Measurements from ENCODE around the gene CACNG1.

Gene CACNG1

GRCh38 chr17:67044016-67044772 is at the start of gene CACNG1:
CACNG1 (plus strand) TSS chr17:67044554; CDS start chr17:67044661, 107 bp downstream.
- no peak for DNase-seq (ENCODE audit: low spot score)

DNA sequence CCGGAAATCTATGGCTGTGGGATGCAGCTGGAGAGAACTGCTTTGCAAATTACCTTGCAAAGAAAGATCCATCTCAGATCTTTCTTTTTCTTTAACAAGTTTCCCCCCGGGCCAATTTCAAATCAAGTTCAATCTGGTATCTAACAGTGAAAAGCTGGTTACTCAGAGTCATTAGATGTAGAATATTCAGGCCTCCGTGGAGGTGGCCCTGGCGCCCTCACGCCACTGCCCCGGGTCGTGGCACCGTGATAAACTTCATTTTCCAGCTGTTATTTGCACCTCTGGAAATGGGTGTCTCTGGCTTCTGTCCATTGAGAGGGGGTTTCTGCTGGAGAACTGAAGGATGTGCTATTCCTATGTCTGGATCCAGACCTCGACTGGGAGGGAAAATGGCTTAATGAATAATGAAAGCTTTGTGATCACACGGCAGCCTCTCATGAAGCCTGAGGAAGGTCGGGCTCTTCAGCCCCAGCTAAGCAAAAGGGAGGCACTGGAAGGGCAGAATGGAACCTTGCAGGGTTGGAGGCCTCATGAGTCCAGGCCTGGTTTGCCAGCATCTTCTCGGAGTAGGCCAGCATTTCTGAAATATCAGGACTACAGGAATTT is 49.3 kb upstream of the CACNG1 start:
- DNase-seq (ENCODE audit: low spot score): no peak

- DNase-seq (ENCODE audit: low spot score): no peak
Observed at GRCh38 chr17:66995944-66996343, 48.4 kb upstream of the CACNG1 start.

- no peak for DNase-seq (ENCODE audit: low spot score)
Observed at GRCh38 chr17:66996926-66997325, 47.4 kb upstream of the CACNG1 start.

DNA sequence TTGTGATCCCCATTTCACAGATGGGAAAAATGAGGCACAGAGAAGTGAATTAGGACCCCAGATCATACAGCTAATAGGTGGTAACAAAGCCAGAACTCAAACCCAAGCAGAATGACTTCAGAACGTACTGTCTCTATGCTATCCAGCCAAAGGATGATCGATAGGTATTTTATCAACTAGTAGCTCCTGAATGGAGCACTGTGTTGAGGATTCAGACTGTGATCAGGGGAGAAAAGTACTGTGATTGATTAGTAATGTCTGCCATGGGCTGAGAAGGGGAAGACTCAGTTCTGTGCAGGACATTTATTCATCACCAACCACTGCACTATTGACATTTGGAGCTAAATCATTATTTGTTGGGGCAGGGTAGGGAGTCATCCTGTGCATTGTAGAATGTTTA is 41.1 kb upstream of the CACNG1 start:
- no peak for DNase-seq (ENCODE audit: low spot score)

GRCh38 chr17:67004181-67004580 is 40.2 kb upstream of the CACNG1 start:
- no peak for DNase-seq (ENCODE audit: low spot score)

- DNase-seq (ENCODE audit: low spot score): no peak
Observed at GRCh38 chr17:67007266-67007665, 37.1 kb upstream of the CACNG1 start.

DNA sequence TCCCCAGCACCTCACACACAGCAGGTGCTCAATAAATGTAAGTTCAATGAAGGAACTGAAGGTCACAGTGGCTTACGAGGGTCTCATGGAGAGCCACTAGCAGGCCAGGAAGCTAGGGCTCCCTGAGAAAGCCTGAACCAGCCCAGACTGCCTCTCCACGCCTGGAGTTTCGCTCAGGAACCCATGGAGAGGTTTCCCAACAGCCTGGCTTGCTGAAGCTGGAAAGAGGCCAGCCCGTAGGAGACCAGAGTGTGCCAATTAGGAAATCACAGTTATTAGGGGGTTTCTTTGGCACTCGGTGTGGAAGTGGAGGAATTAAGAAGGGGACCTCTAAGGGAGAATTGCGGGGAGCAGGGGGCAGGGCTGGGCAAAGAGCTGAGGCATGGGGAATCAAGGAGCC is 36.3 kb upstream of the CACNG1 start:
- DNase-seq (ENCODE audit: low spot score): no peak

- DNase-seq (ENCODE audit: low spot score): no peak
Observed at GRCh38 chr17:67011527-67012175, 32.7 kb upstream of the CACNG1 start.

DNA sequence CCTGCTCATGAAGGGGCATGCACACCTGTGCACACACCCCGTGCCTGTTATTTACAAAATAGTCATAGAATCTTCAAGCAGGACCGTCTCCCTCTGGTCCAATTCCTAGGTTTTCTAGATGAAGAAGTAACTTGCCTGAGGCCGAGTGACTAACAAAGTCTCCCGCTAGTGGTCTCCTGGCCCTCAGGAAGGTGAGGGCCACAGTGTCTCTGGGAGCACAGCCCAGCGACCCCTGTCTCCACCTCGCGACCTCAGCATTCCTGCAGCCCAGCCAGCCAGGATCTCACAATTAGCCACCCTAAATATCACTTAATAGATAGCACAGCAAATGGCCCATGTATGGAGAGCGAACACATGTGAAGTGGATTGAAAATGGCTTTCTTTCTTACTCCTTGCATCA is 30.5 kb upstream of the CACNG1 start:
- DNase-seq (ENCODE audit: low spot score): no peak

- DNase-seq (ENCODE audit: low spot score): no peak
Observed at GRCh38 chr17:67015001-67015400, 29.4 kb upstream of the CACNG1 start.

DNA sequence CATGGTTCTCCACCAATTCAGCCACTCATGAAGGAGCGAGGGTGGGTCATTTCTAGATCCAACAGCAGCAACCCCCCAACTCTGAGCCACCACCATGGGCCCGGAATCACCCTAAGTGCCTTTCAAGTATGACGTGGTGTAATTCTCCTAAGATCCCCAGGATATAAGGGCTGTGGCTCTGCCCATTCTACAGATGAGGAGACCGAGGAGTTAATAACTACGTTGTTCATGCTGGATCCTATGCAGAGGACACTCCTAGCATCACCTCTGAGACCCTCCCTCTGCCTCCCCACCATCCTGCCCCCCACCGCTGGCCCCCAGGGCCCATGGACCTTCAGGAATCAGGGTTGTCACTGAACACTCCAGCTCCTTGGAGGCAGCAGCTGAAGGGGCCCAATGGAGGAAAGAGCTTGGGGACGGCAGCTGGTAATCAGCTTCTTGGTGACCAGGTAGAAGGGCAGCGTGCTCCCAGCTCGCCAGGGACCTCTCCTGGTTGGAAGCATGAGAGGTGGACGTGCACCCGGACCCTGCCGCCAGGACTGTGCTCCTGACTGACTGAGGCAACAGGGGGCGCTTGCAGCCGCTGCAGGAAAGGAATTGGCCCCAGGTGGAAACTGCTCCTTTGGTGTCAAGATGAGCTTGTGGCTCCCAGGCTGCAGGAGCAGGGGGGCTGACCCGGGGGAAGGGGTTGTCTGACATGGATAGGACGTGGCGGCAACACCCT is 28.2 kb upstream of the CACNG1 start:
- DNase-seq (ENCODE audit: low spot score): no peak

GRCh38 chr17:67017910-67018309 is 26.4 kb upstream of the CACNG1 start:
- no peak for DNase-seq (ENCODE audit: low spot score)

DNA sequence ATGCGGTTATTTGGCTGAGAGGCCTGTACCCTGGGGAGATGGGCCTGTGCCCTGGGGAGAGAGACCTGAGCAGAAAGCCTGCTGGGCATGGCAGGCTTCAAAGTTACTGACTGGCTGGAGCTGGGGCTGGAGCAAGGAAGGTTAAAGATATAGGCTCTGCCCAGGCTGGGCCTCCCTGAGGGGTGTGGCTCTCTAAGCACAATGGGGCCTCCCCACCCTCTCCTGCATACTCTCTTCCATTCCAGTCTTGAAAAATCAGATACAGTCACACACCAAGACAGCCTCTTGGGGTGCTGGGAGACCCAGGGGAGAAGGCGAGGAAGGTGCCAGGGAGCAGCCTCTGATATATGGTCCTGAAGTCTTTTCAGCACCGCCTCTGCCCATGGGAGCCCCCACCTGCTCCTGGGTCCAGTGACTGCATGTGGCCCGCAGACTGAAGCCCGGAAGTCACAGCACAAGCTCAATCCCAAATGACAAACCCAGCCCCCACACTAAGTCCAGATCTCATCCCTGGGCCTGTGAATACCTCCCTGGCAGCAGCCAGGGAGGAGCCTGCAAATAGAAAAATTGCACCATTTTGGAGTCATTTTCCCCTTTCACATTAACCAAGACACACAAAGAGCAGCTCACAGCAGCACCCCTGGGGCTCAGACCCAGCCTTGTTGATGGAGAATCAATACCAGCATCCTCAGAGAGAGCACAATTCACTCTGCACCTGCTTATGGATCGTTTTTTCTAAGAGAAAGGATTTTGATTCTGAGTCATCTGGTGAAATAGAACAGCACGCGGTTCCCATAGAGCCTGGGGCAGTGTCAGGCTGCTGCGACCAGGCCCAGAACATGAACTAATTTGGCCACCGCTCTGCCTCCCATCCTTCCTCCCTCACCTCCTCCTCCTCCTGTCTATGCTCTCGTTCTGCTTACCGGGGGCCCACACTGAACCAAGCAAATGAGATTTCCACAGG is 25.6 kb upstream of the CACNG1 start:
- no peak for DNase-seq (ENCODE audit: low spot score)

DNA sequence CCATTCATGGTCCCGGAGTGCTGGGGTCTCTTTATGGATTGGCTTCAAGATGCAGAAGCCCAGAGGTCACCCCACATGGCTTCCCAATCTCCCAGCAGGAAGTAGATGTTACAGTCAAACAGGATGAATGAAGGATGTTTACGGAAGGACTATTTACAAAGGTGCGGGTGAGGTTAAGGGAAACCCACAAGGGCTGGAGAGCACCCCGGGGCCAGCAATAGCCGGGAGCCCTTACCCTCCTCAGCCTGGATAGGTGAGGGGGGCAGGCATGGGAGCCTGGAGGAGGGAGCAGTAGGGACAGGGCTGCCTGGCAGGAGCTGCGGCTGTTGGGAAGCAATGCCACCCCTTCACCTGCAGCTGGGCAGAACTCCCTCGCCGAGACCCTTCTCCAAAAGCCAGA is 24.5 kb upstream of the CACNG1 start:
- no peak for DNase-seq (ENCODE audit: low spot score)

- no peak for DNase-seq (ENCODE audit: low spot score)
Observed at GRCh38 chr17:67020293-67020766, 24.0 kb upstream of the CACNG1 start.

- DNase-seq (ENCODE audit: low spot score): no peak
Observed at GRCh38 chr17:67021196-67021595, 23.2 kb upstream of the CACNG1 start.

DNA sequence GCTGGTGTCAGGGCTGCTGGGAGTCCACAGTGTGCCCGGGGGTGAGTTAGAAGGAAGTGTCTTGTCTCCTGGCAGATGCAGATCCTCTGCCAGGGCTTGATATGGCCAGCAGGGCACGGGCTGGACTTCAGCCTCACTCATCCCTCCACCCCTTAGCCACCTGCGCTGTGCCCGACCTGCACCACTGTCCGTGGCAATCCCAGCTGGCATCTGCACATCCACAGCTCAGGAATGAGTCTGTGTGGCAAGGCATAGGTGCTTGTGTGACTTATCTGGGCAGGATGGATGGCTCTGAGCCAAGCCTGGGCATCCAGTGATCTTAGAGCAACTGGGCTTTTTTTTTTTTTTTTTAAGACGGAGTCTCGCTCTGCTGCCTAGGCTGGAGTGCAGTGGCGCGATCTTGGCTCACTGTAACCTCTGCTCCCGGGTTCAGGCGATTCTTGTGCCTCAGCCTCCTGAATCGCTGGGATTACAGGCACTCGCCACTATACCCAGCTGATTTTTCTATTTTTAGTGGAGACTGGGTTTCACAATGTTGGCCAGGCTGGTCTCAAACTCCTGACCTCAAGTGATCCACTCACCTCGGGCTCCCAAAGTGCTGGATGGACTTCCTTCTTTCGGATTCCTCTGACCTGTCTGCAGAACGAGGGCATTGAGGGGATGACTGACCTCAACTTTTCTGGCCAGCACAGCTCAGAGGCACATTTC is 22.5 kb upstream of the CACNG1 start:
- no peak for DNase-seq (ENCODE audit: low spot score)

GRCh38 chr17:67022451-67022810 is 21.9 kb upstream of the CACNG1 start:
- no peak for DNase-seq (ENCODE audit: low spot score)

DNA sequence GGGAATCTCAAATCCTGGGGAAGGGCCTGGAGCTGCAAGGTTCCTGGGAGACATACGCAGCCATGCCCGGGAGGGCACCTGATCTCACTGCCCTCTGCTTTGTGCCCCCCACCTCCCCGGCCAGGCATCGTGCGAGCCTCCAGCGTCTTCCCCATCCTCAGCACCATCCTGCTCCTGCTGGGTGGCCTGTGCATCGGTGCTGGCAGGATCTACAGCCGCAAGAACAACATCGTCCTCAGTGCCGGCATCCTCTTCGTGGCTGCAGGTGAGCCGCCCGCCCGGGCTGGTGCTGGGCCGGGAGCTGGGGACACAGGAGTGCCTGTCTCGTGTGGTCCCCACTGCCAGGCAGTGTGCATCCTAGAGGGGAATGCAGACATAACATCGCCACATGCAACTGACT is 19.6 kb upstream of the CACNG1 start:
- DNase-seq (ENCODE audit: low spot score): no peak
